Panc1 (cell line): Measurements from ENCODE around the gene UBE2E1.

ENCODE experiments used
- CTCF ChIP-seq: fragments of 450-650 bp; IDR thresholded peaks from 2 replicates; pipeline ENCODE4 v1.5.1; 2017; ENCODE audit warnings: mild to moderate bottlenecking
- POLR2AphosphoS5 ChIP-seq: IDR thresholded peaks from 2 replicates; pipeline ENCODE4 v1.6.1; 2012; ENCODE audit warnings: mild to moderate bottlenecking, low read depth, low read length, moderate library complexity
- REST ChIP-seq, 2 experiments: IDR thresholded peaks; 2 replicates each; pipeline ENCODE4 v1.6.1; 2011 to 2012; ENCODE audit warnings: low read depth in 2 of 2, control low read depth in 1 of 2, low read length in 1 of 2, mild to moderate bottlenecking in 1 of 2, moderate library complexity in 1 of 2; ENCODE audit not compliant: insufficient read depth in 1 of 2

- no peak for TF ChIP-seq CTCF
- TF ChIP-seq POLR2AphosphoS5, result no peak
- no peak for TF ChIP-seq REST (IDR thresholded peaks at IDR 0.05; ENCODE audit: insufficient read depth in 1 of 2, low read depth in 2 of 2, low read length in 1 of 2)
These were observed 12.1 kb upstream of the UBE2E1 start for GRCh38 chr3:23793528-23794134.
